Transverse colon (tissue), 4 donors: ENCODE results near the gene PDE6A.

Source experiments
- CTCF ChIP-seq, 5 experiments: fragments of 200-600 bp in 3 of 5; fragments of 450-650 bp in 2 of 5; sonication (generic) in 3 of 5; IDR thresholded peaks; 1 replicate in 2 of 5; 2 replicates in 3 of 5; pipeline ENCODE4 v1.5.1; 2016 to 2017; ENCODE audit warnings: antibody characterized with exemption in 5 of 5, inconsistent platforms in 3 of 5, mild to moderate bottlenecking in 2 of 5, moderate library complexity in 1 of 5
- EP300 ChIP-seq: sonication (generic); formaldehyde crosslinking; IDR thresholded peaks from one replicate; pipeline ENCODE4 v1.6.1; 2017; ENCODE audit warnings: antibody characterized with exemption, low read depth
- POLR2AphosphoS5 ChIP-seq, 3 donors: sonication (generic); formaldehyde crosslinking; IDR thresholded peaks; one replicate each; pipeline ENCODE4 v1.6.1; 2016; ENCODE audit warnings: antibody characterized with exemption in 3 of 3

- no peak for TF ChIP-seq CTCF (IDR thresholded peaks at IDR 0.05)
- TF ChIP-seq POLR2AphosphoS5 (IDR thresholded peaks at IDR 0.05): no peak
- TF ChIP-seq EP300: no peak
Measured at GRCh38 chr5:149854866-149855265, 89.7 kb downstream of the PDE6A start.
